A673 (cell line): ENCODE results near the gene CHFR. TPM values are rescaled to one million over a fixed set of nuclear protein-coding genes. Genes with fewer than 3 reads are reported as not detected.
"Not testable (repeated sequence)": the region's sequence is repeated elsewhere in the genome, so short reads cannot be mapped to it uniquely, and the experiment has no call there.

Experiments
- BruUV-seq: library from RNA; stranded (reverse); fragments of 400-500 nt; replicated peaks from 2 replicates; lab custom pipeline; 2021; lab: Mats Ljungman, UMichigan
- CTCF ChIA-PET: fragments of 300-600 bp; sonication (Branson Sonifier 250); formaldehyde crosslinking; loops from one replicate; lab custom pipeline; 2022; ENCODE audit warnings: antibody characterized with exemption; lab: Charles Lee
- POLR2A ChIA-PET: fragments of 300-600 bp; sonication (Branson Sonifier 250); formaldehyde crosslinking; loops from one replicate; lab custom pipeline; 2022; ENCODE audit warnings: antibody characterized with exemption; ENCODE audit not compliant: low non-redundant PET; lab: Charles Lee
- DNase-seq: peaks from one replicate; pipeline ENCODE4 v3.0.0-alpha.2; 2015; ENCODE audit warnings: low spot score
- H3K27ac ChIP-seq: fragments of 200-600 bp; sonication (generic); 2 replicates; pipeline ENCODE4 v1.5.1; 2016; ENCODE audit warnings: mixed run types, low read depth, mild to moderate bottlenecking, mixed read lengths, antibody characterized with exemption, low read length; ENCODE audit not compliant: poor library complexity, severe bottlenecking
- H3K27me3 ChIP-seq: fragments of 200-600 bp; sonication (generic); replicated peaks from 2 replicates; pipeline ENCODE4 v1.6.1; 2017; ENCODE audit warnings: mixed run types, low read depth, mild to moderate bottlenecking, mixed read lengths, antibody characterized with exemption, low read length; ENCODE audit not compliant: insufficient read depth, poor library complexity
- H3K36me3 ChIP-seq: fragments of 200-600 bp; sonication (generic); 2 replicates; pipeline ENCODE4 v1.6.1; 2016; ENCODE audit warnings: mixed run types, mild to moderate bottlenecking, mixed read lengths, antibody characterized with exemption, low read length; ENCODE audit not compliant: insufficient read depth, poor library complexity, severe bottlenecking
- H3K4me1 ChIP-seq: fragments of 200-600 bp; sonication (generic); 2 replicates; pipeline ENCODE4 v1.6.1; 2017; ENCODE audit warnings: mixed run types, mild to moderate bottlenecking, mixed read lengths, antibody characterized with exemption, low read length; ENCODE audit not compliant: insufficient read depth, poor library complexity, severe bottlenecking
- H3K4me3 ChIP-seq: fragments of 200-600 bp; sonication (generic); 2 replicates; pipeline ENCODE4 v1.5.1; 2016; ENCODE audit warnings: low read depth, mixed run types, mild to moderate bottlenecking, mixed read lengths, low read length; ENCODE audit not compliant: poor library complexity, severe bottlenecking
- H3K9me3 ChIP-seq: fragments of 200-600 bp; sonication (generic); 2 replicates; pipeline ENCODE4 v1.6.1; 2016; ENCODE audit warnings: mixed run types, low read depth, mild to moderate bottlenecking, mixed read lengths, antibody characterized with exemption, low read length; ENCODE audit not compliant: poor library complexity, severe bottlenecking
- EZH2 ChIP-seq: fragments of 200-600 bp; sonication (generic); IDR thresholded peaks from 2 replicates; pipeline ENCODE4 v1.6.1; 2017; ENCODE audit warnings: borderline replicate concordance, low read depth, mild to moderate bottlenecking, mixed read lengths, antibody characterized with exemption, low read length; ENCODE audit not compliant: poor library complexity, severe bottlenecking
- intact Hi-C: fragments of 100-400 bp; cut with micrococcal nuclease; formaldehyde crosslinking; loops from one replicate; pipeline ENCODE4 v1.10.0; 2022; ENCODE audit not compliant: unreplicated experiment
- total RNA-seq: library from RNA; stranded (reverse); gene quantifications from 2 replicates; pipeline ENCODE4 v1.2.3, GENCODE V29; 2021
- TF ChIP-seq, protein P1 (sequence below): fragments of 300-800, 200-600 bp; sonication (generic); conservative IDR thresholded peaks from 2 replicates; pipeline ENCODE4 v1.5.1; 2017; ENCODE audit warnings: low read depth, mild to moderate bottlenecking, antibody characterized with exemption, low read length, moderate library complexity, mixed read lengths

Gene CHFR
- total RNA-seq, 1 experiment from 2014 or later, result 44.9 TPM

DNA sequence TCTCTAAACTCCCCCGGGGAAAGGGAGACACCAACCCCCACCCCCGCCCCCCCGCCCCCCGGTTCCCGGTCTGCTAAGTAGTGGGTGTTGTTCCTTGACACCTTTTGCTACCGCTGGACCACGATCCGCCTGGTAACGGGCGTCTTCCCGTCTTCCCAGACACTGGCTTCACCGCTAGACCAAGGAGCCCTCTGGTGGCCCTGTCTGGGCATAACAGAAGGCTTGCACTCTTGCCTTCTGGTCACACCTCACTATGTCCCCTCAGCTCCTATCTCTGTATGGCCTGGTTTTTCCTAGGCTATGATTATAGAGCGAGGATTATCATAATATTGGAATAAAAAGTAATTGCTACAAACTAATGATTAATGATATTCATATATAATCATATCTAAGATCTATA lies 78.0 kb downstream of the CHFR start:
- H3K4me1 ChIP-seq, CTCF ChIA-PET, H3K27me3 ChIP-seq, H3K4me3 ChIP-seq, H3K9me3 ChIP-seq, intact Hi-C loops, POLR2A ChIA-PET, BruUV-seq, H3K27ac ChIP-seq: not testable (repeated sequence)
- TF ChIP-seq, protein P1, sequence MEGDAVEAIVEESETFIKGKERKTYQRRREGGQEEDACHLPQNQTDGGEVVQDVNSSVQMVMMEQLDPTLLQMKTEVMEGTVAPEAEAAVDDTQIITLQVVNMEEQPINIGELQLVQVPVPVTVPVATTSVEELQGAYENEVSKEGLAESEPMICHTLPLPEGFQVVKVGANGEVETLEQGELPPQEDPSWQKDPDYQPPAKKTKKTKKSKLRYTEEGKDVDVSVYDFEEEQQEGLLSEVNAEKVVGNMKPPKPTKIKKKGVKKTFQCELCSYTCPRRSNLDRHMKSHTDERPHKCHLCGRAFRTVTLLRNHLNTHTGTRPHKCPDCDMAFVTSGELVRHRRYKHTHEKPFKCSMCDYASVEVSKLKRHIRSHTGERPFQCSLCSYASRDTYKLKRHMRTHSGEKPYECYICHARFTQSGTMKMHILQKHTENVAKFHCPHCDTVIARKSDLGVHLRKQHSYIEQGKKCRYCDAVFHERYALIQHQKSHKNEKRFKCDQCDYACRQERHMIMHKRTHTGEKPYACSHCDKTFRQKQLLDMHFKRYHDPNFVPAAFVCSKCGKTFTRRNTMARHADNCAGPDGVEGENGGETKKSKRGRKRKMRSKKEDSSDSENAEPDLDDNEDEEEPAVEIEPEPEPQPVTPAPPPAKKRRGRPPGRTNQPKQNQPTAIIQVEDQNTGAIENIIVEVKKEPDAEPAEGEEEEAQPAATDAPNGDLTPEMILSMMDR, result peak; percentile 42
- peaks cover 40% of the 10 kb centered on the region for H3K36me3 ChIP-seq
- DNase-seq, result peak; percentile 50

DNA sequence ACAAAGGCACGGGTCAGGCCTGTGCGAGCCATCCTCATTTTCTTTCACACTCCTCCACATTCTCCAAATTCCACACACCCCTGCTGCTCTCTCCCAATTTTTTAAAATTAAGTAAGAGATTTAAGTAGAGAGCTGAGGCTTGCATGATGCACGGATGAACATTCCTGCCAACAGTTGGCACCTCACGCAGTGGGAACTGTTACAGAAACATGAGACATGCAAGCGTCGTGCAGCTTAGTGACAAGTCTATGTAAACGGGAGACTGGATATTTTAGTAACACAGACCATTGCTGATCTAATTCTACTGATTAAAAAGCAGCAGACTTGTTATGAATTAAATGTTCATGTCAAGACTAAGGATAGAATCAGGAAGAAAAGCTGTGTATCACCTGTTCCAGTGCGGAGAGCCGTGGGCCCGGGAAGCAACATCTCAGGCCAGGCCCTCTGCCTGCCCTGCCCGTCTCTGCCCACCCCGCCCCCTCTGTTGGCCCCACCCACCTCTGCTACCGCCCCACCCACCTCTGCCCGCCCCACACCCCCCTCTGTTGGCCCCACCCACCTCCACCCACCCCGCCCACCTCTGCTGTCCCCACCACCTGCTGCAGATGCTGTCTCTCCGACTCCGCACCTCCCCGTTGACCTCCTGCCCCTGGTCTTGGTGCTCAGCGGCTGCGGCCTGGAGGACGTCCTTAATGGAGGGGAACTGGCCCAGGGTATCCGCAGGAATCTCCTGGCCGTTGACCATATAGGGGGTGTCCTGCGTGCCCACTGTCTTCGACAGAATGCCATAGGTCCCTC lies 79.9 kb downstream of the CHFR start:
- TF ChIP-seq EZH2, result no peak
- TF ChIP-seq, protein P1, result no peak
- POLR2A ChIA-PET, result no interaction called here
- Histone ChIP-seq H3K27me3 (no peaks in the 10 kb centered on the region), H3K27ac (no peak overlapping the region), H3K4me1 (no peaks in the 10 kb centered on the region), H3K9me3 (no peaks in the 10 kb centered on the region), H3K4me3 (no peak overlapping the region), H3K36me3 (peaks cover 43% of the 10 kb centered on the region)
- CTCF ChIA-PET, result interaction anchor here (0.6 kb wide), 1 partner anchor 58 kb away, joined by 3 read pairs; no protein-coding TSS in a partner anchor
- intact Hi-C loops, result no loop called here
- BruUV-seq, result no TSS peak
- no peak for DNase-seq

DNA sequence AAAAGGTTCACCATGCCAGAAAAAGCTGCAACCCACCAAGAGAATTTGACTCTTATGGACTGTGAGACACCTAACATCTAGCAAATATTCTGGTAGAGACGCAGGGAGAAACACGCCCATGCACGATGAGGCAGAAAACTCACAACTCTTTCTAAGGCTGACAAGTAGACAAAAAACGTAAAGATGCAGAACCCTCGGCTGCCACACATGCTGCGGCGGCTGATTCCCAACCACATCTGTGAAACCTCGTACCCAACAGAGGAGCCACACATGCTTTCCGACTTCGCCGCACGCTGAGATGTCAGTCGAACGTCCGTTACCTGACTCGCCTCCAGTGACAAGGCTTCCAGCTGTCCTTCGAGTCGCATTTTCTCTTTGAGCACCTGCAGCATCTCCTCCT lies 80.5 kb downstream of the CHFR start:
- DNase-seq, result no peak
- no peaks in the 10 kb centered on the region for H3K9me3 ChIP-seq
- no peaks in the 10 kb centered on the region for H3K4me1 ChIP-seq
- ChIA-PET POLR2A (no interaction called here), CTCF (no interaction called here)
- H3K27ac ChIP-seq, result no peak overlapping the region
- TF ChIP-seq, protein P1, result no peak
- TF ChIP-seq EZH2, result no peak
- H3K27me3 ChIP-seq, result no peaks in the 10 kb centered on the region
- H3K36me3 ChIP-seq, result peaks cover 39% of the 10 kb centered on the region
- BruUV-seq, result no TSS peak
- H3K4me3 ChIP-seq, result no peak overlapping the region
- intact Hi-C loops, result no loop called here
